HEK293T (cell line): ENCODE data around the gene ARHGAP12.

ENCODE experiments used
- CTCF ChIA-PET: fragments of 350-600 bp; formaldehyde crosslinking; extraction: SDS; loops from one replicate; lab custom pipeline; 2021; ENCODE audit warnings: antibody characterized with exemption, inconsistent platforms; lab: Yijun Ruan, JAX
- POLR2A ChIA-PET: fragments of 350-600 bp; formaldehyde crosslinking; extraction: SDS; loops from one replicate; lab custom pipeline; 2020; ENCODE audit warnings: antibody characterized with exemption, inconsistent platforms; lab: Yijun Ruan, JAX
- DNase-seq: peaks from one replicate; pipeline ENCODE4 v3.0.0; 2012; ENCODE audit warnings: mixed read lengths; ENCODE audit errors: extremely low spot score
- ARNT ChIP-seq: fragments of 450-650 bp; IDR thresholded peaks from 2 replicates; pipeline ENCODE4 v1.6.1; 2017; ENCODE audit warnings: mild to moderate bottlenecking
- BHLHE40 ChIP-seq: fragments of 450-650 bp; IDR thresholded peaks from 2 replicates; pipeline ENCODE4 v1.6.1; 2016; ENCODE audit warnings: mild to moderate bottlenecking, moderate library complexity, borderline replicate concordance
- CTBP1 ChIP-seq: fragments of 450-650 bp; IDR thresholded peaks from 2 replicates; pipeline ENCODE4 v1.6.1; 2016; ENCODE audit warnings: borderline replicate concordance
- ELF4 ChIP-seq: fragments of 450-650 bp; IDR thresholded peaks from 2 replicates; pipeline ENCODE4 v1.6.1; 2017; ENCODE audit warnings: antibody characterized with exemption
- FOXA1 ChIP-seq: fragments of 450-650 bp; IDR thresholded peaks from 2 replicates; pipeline ENCODE4 v1.6.1; 2016; ENCODE audit warnings: mild to moderate bottlenecking
- FOXK2 ChIP-seq: fragments of 450-650 bp; IDR thresholded peaks from 2 replicates; pipeline ENCODE4 v1.6.1; 2016; ENCODE audit warnings: mild to moderate bottlenecking
- FOXM1 ChIP-seq: fragments of 450-650 bp; IDR thresholded peaks from 2 replicates; pipeline ENCODE4 v1.6.1; 2017; ENCODE audit warnings: mild to moderate bottlenecking, borderline replicate concordance
- HDGF ChIP-seq: fragments of 450-650 bp; IDR thresholded peaks from 2 replicates; pipeline ENCODE4 v1.6.1; 2017; ENCODE audit warnings: antibody characterized with exemption, borderline replicate concordance
- L3MBTL2 ChIP-seq: fragments of 450-650 bp; conservative IDR thresholded peaks from 2 replicates; pipeline ENCODE4 v1.6.1; 2016; ENCODE audit warnings: mild to moderate bottlenecking
- LEF1 ChIP-seq: fragments of 450-650 bp; IDR thresholded peaks from 2 replicates; pipeline ENCODE4 v1.6.1; 2017; ENCODE audit warnings: mild to moderate bottlenecking, borderline replicate concordance
- NFRKB ChIP-seq: fragments of 450-650 bp; IDR thresholded peaks from 2 replicates; pipeline ENCODE4 v1.6.1; 2016; ENCODE audit warnings: mild to moderate bottlenecking, moderate library complexity
- PKNOX1 ChIP-seq: fragments of 450-650 bp; IDR thresholded peaks from 2 replicates; pipeline ENCODE4 v1.6.1; 2016
- SP1 ChIP-seq: fragments of 450-650 bp; IDR thresholded peaks from 2 replicates; pipeline ENCODE4 v1.6.1; 2017
- SUZ12 ChIP-seq: fragments of 450-650 bp; IDR thresholded peaks from 2 replicates; pipeline ENCODE4 v1.6.1; 2016; ENCODE audit warnings: mild to moderate bottlenecking
- TARDBP ChIP-seq: fragments of 450-650 bp; IDR thresholded peaks from 2 replicates; pipeline ENCODE4 v1.6.1; 2016
- ZNF384 ChIP-seq: fragments of 450-650 bp; IDR thresholded peaks from 2 replicates; pipeline ENCODE4 v1.6.1; 2016

ARHGAP12 gene

GRCh38 chr10:31921031-31921430, 7.6 kb downstream of the ARHGAP12 start:
- ChIA-PET CTCF (interaction anchor here (0.7 kb wide), 1 partner anchor 151 kb away, joined by 4 read pairs; no protein-coding TSS in a partner anchor), POLR2A (no interaction called here)
- TF ChIP-seq FOXK2 (no peak), FOXM1 (no peak)
- no peak for DNase-seq

- ChIA-PET CTCF (no interaction called here), POLR2A (no interaction called here)
- no peak for TF ChIP-seq FOXK2
- TF ChIP-seq SP1: no peak
- DNase-seq: no peak
Observed at GRCh38 chr10:31920538-31920937, 8.1 kb downstream of the ARHGAP12 start.

- DNase-seq: no peak
- CTCF ChIA-PET: no interaction called here
- TF ChIP-seq NFRKB (no peak), HDGF (no peak), FOXK2 (no peak), SP1 (no peak), BHLHE40 (no peak), ARNT (no peak), ELF4 (no peak), FOXM1 (no peak), LEF1 (no peak), SUZ12 (no peak)
- POLR2A ChIA-PET: no interaction called here
Observed at GRCh38 chr10:31918671-31919409, 9.8 kb downstream of the ARHGAP12 start.

GRCh38 chr10:31914370-31914769, 14.3 kb downstream of the ARHGAP12 start:
- POLR2A ChIA-PET: no interaction called here
- no peak for DNase-seq
- TF ChIP-seq LEF1 (no peak), L3MBTL2 (no peak), ELF4 (no peak), ARNT (no peak)
- CTCF ChIA-PET: no interaction called here

GRCh38 chr10:31912898-31913850, 15.5 kb downstream of the ARHGAP12 start:
- ChIA-PET CTCF (no interaction called here), POLR2A (interaction anchor here (0.7 kb wide), 1 partner anchor 37 kb away, joined by 3 read pairs; no protein-coding TSS in a partner anchor)
- no peak for DNase-seq
- no peak for TF ChIP-seq FOXM1
- no peak for TF ChIP-seq SUZ12
- no peak for TF ChIP-seq FOXA1
- no peak for TF ChIP-seq SP1
- TF ChIP-seq ELF4: no peak
- TF ChIP-seq BHLHE40: no peak
- no peak for TF ChIP-seq FOXK2
- TF ChIP-seq PKNOX1: no peak
- no peak for TF ChIP-seq ARNT
- no peak for TF ChIP-seq ZNF384
- TF ChIP-seq NFRKB: no peak
- no peak for TF ChIP-seq LEF1
- TF ChIP-seq HDGF: no peak
- TF ChIP-seq CTBP1: no peak
- no peak for TF ChIP-seq TARDBP
- no peak for TF ChIP-seq L3MBTL2

GRCh38 chr10:31912289-31912688, 16.3 kb downstream of the ARHGAP12 start:
- POLR2A ChIA-PET: no interaction called here
- no peak for DNase-seq
- TF ChIP-seq ZNF384: no peak
- no peak for TF ChIP-seq FOXM1
- TF ChIP-seq SUZ12: no peak
- no peak for TF ChIP-seq ELF4
- TF ChIP-seq NFRKB: no peak
- no peak for TF ChIP-seq FOXA1
- no peak for TF ChIP-seq LEF1
- TF ChIP-seq BHLHE40: no peak
- no peak for TF ChIP-seq SP1
- no peak for TF ChIP-seq HDGF
- TF ChIP-seq ARNT: no peak
- TF ChIP-seq FOXK2: no peak
- CTCF ChIA-PET: no interaction called here

GRCh38 chr10:31910016-31910415, 18.6 kb downstream of the ARHGAP12 start:
- ChIA-PET CTCF (no interaction called here), POLR2A (no interaction called here)

GRCh38 chr10:31908157-31908556, 20.5 kb downstream of the ARHGAP12 start:
- ChIA-PET CTCF (no interaction called here), POLR2A (no interaction called here)
- DNase-seq: no peak
- TF ChIP-seq SUZ12 (no peak), ZNF384 (no peak), BHLHE40 (no peak), CTBP1 (no peak), ELF4 (no peak), FOXM1 (no peak), TARDBP (no peak), FOXK2 (no peak), SP1 (no peak), PKNOX1 (no peak), FOXA1 (no peak), NFRKB (no peak), ARNT (no peak), HDGF (no peak), LEF1 (no peak), L3MBTL2 (no peak)

More at GRCh38 chr10:31910016-31910415, 18.6 kb downstream of the ARHGAP12 start:
- no peak for DNase-seq
- TF ChIP-seq SP1 (no peak), HDGF (no peak), ARNT (no peak)
